Bronchial epithelial cell (primary cell): ENCODE data around the gene CELA2B. TPM values are rescaled to one million over a fixed set of nuclear protein-coding genes. Genes with fewer than 3 reads are reported as not detected.

Experiments
- DNase-seq: peaks from one replicate; pipeline ENCODE4 v3.0.0-alpha.2; 2010; ENCODE audit warnings: low read depth
- FAIRE-seq: peaks from 2 replicates; lab custom pipeline; 2011; peaks lifted over from hg19 to GRCh38; lab: Jason Lieb, UNC
- H3K27me3 ChIP-seq: 2 replicates; pipeline ENCODE4 v1.5.1; 2011; ENCODE audit warnings: low read length; ENCODE audit not compliant: control insufficient read depth, insufficient read depth
- H3K36me3 ChIP-seq: 2 replicates; pipeline ENCODE4 v1.5.1; 2011; ENCODE audit warnings: low read length; ENCODE audit not compliant: control insufficient read depth, insufficient read depth
- H3K4me3 ChIP-seq: 2 replicates; pipeline ENCODE4 v1.5.1; 2011; ENCODE audit warnings: mild to moderate bottlenecking, low read depth, low read length, control low read depth
- total RNA-seq: library from RNA; depleted of rRNA; stranded (reverse); fragments of >200 nt; gene quantifications from 2 replicates; pipeline ENCODE4 v1.2.1, GENCODE V29; 2014
- TF ChIP-seq, protein P1 (sequence below): IDR thresholded peaks from 2 replicates; pipeline ENCODE4 v1.5.1; 2011; ENCODE audit warnings: mild to moderate bottlenecking, moderate library complexity, low read length, control low read depth, inconsistent platforms; ENCODE audit not compliant: insufficient read depth, severe bottlenecking

The CELA2B gene
- total RNA-seq, 1 donor from 2014 or later: not detected

GRCh38 chr1:15506831-15507230 is 30.9 kb downstream of the CELA2B start:
- Histone ChIP-seq H3K27me3 (no peaks in the 10 kb centered on the region), H3K36me3 (no peaks in the 10 kb centered on the region), H3K4me3 (no peak overlapping the region)
- TF ChIP-seq, protein P1, sequence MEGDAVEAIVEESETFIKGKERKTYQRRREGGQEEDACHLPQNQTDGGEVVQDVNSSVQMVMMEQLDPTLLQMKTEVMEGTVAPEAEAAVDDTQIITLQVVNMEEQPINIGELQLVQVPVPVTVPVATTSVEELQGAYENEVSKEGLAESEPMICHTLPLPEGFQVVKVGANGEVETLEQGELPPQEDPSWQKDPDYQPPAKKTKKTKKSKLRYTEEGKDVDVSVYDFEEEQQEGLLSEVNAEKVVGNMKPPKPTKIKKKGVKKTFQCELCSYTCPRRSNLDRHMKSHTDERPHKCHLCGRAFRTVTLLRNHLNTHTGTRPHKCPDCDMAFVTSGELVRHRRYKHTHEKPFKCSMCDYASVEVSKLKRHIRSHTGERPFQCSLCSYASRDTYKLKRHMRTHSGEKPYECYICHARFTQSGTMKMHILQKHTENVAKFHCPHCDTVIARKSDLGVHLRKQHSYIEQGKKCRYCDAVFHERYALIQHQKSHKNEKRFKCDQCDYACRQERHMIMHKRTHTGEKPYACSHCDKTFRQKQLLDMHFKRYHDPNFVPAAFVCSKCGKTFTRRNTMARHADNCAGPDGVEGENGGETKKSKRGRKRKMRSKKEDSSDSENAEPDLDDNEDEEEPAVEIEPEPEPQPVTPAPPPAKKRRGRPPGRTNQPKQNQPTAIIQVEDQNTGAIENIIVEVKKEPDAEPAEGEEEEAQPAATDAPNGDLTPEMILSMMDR: no peak
- FAIRE-seq (no peak), DNase-seq (no peak)

- DNase-seq (no peak), FAIRE-seq (no peak)
- Histone ChIP-seq H3K36me3 (no peaks in the 10 kb centered on the region), H3K4me3 (no peak overlapping the region), H3K27me3 (no peaks in the 10 kb centered on the region)
- TF ChIP-seq, protein P1: no peak
Measured at GRCh38 chr1:15507278-15507677, 31.4 kb downstream of the CELA2B start.

GRCh38 chr1:15508700-15509487 is 33.0 kb downstream of the CELA2B start:
- DNase-seq (no peak), FAIRE-seq (no peak)
- Histone ChIP-seq H3K36me3 (no peaks in the 10 kb centered on the region), H3K4me3 (no peak overlapping the region), H3K27me3 (no peaks in the 10 kb centered on the region)
- TF ChIP-seq, protein P1: no peak

DNA sequence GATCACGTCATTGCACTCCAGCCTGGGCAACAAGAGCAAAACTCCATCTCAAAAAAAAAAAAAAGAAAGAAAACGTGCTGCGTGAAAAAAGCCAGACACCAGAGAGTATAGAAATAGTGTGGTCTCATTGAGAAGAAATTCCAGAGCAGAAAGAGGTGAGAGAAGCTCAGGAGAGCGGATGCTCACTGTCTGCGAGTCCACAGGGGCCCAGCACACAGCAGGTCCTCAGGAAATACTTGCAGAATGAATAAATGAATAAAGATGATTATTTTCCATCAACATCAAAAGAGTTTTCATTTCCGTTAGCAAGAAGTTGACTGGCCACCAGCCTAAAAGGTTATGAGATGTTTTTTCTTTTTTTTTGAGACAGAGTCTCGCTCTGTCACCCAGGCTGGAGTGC is 33.7 kb downstream of the CELA2B start:
- H3K4me3 ChIP-seq: no peak overlapping the region
- TF ChIP-seq, protein P1: no peak
- H3K36me3 ChIP-seq: no peaks in the 10 kb centered on the region
- DNase-seq (no peak), FAIRE-seq (no peak)
- H3K27me3 ChIP-seq: no peaks in the 10 kb centered on the region

DNA sequence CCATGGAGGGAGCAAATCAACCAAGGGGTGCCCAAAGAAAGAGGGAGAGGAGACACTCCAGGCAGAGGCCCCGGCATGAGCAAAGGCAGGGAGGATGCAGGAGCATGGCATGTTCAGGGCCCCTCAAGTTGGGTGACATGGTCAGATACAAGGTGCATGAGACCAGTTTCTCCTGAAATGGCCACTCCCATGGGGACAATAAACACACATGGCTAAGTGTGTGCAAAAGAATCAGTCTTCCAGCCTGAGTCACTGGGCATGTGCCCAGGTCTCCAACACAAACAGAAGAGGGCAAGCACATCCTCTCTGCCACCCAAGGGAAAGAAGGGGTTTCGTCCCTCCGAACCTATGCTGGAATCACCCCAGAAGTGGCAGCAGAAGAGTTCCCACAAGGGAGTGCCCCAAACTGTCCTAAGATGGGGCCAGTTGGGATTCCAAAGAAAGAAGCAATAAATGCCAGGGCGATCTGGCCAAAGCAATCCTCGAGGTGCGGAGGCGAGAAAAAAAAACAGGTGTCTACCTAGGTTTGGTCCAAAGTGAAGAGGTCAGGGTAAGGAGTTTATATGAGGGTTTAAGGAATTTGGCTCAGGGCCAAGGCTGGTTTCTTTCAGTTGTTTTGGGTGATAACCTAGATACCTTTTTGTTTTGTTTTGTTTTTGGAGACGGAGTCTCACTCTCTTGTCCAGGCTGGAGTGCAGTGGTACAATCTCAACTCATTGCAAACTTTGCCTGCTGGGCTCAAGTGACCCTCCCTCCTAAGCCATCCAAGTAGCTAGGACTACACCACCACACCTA is 34.9 kb downstream of the CELA2B start:
- no peaks in the 10 kb centered on the region for H3K36me3 ChIP-seq
- no peak overlapping the region for H3K4me3 ChIP-seq
- FAIRE-seq: no peak
- H3K27me3 ChIP-seq: no peaks in the 10 kb centered on the region
- DNase-seq: no peak
- TF ChIP-seq, protein P1: no peak
